Mucosa of descending colon (tissue), 3 donors: Measurements from ENCODE around the gene ZNF423. TPM values are rescaled to one million over a fixed set of nuclear protein-coding genes. Genes with fewer than 3 reads are reported as not detected.

Source experiments
- ATAC-seq: fragments of 200-7000 bp; cut with Tn5 transposase; one replicate; pipeline ENCODE4 v1.9.1; 2020; ENCODE audit warnings: mild to moderate bottlenecking, moderate library complexity
- DNase-seq, 3 donors: peaks; one replicate each; pipeline ENCODE4 v3.0.0-alpha.2; 2020
- H3K36me3 ChIP-seq: fragments of 200-600 bp; one replicate; pipeline ENCODE4 v1.8.0; 2021; ENCODE audit warnings: low read depth, mild to moderate bottlenecking
- H3K4me1 ChIP-seq: fragments of 200-600 bp; one replicate; pipeline ENCODE4 v1.8.0; 2021; ENCODE audit warnings: low read depth, mild to moderate bottlenecking
- H3K4me3 ChIP-seq: fragments of 200-600 bp; one replicate; pipeline ENCODE4 v1.8.0; 2021; ENCODE audit warnings: mild to moderate bottlenecking
- H3K9me3 ChIP-seq: fragments of 200-600 bp; one replicate; pipeline ENCODE4 v1.8.0; 2021; ENCODE audit warnings: mild to moderate bottlenecking
- CTCF ChIP-seq: fragments of 200-600 bp; IDR thresholded peaks from one replicate; pipeline ENCODE4 v1.8.0; 2022; ENCODE audit warnings: antibody characterized with exemption, mild to moderate bottlenecking
- intact Hi-C, 2 donors: fragments of 100-400 bp; cut with DNase I in 1 of 2; cut with micrococcal nuclease in 1 of 2; formaldehyde crosslinking; loops; one replicate each; pipeline versions ENCODE4 v1.11.0 to v1.11.1; 2022; cut with DNase I, micrococcal nuclease
- total RNA-seq, 3 donors: library from RNA; stranded (reverse); fragmentation: NEBNext Ultra II Directional in 2 of 3; extraction: Animal tissue kit (Norgen Biotek cat#: 25700) in 2 of 3; gene quantifications; one replicate each; pipeline versions ENCODE4 v1.2.1 to v1.2.4, GENCODE V29; 2021 to 2023
- donor health status: DM: no; HTN: no; CAD: no; lungs with moderate emphysema.
- donor health status: DM: no; HTN: no; CAD: no.
- donor health status: DM: no; HTN: yes; CAD: no.

ZNF423 gene
- total RNA-seq, 3 donors from 2014 or later = 6.7 to 11.6 (median 11.0) TPM

GRCh38 chr16:49558451-49558850 is 297.5 kb downstream of the ZNF423 start:
- H3K36me3 ChIP-seq = no peaks in the 10 kb centered on the region
- intact Hi-C loops = no loop called here
- ATAC-seq (no peak), DNase-seq (no peak)
- TF ChIP-seq CTCF = no peak
- H3K4me1 ChIP-seq = no peaks in the 10 kb centered on the region
- no peak overlapping the region for H3K4me3 ChIP-seq
- H3K9me3 ChIP-seq = no peaks in the 10 kb centered on the region

- DNase-seq (no peak), ATAC-seq (no peak)
- Histone ChIP-seq H3K4me1 (no peaks in the 10 kb centered on the region), H3K36me3 (no peaks in the 10 kb centered on the region), H3K4me3 (no peak overlapping the region), H3K9me3 (no peaks in the 10 kb centered on the region)
- intact Hi-C loops = no loop called here
- no peak for TF ChIP-seq CTCF
Observed at GRCh38 chr16:49556606-49557446, 299.1 kb downstream of the ZNF423 start.

GRCh38 chr16:49556249-49556605 is 299.7 kb downstream of the ZNF423 start:
- TF ChIP-seq CTCF = no peak
- DNase-seq = no peak
- no peaks in the 10 kb centered on the region for H3K9me3 ChIP-seq

GRCh38 chr16:49554681-49555080 is 301.2 kb downstream of the ZNF423 start:
- intact Hi-C loops = no loop called here
- H3K36me3 ChIP-seq = no peaks in the 10 kb centered on the region
- H3K9me3 ChIP-seq = no peaks in the 10 kb centered on the region
- no peaks in the 10 kb centered on the region for H3K4me1 ChIP-seq
- DNase-seq (no peak), ATAC-seq (no peak)
- TF ChIP-seq CTCF = no peak
- H3K4me3 ChIP-seq = no peak overlapping the region

More at GRCh38 chr16:49556249-49556605, 299.7 kb downstream of the ZNF423 start:
- intact Hi-C loops = no loop called here
- ATAC-seq = no peak
- H3K36me3 ChIP-seq = no peaks in the 10 kb centered on the region
- no peak overlapping the region for H3K4me3 ChIP-seq
- no peaks in the 10 kb centered on the region for H3K4me1 ChIP-seq

GRCh38 chr16:49552313-49552928 is 303.5 kb downstream of the ZNF423 start:
- intact Hi-C loops = no loop called here
- H3K36me3 ChIP-seq = no peaks in the 10 kb centered on the region
- no peak for DNase-seq
- H3K4me3 ChIP-seq = no peak overlapping the region
- H3K9me3 ChIP-seq = no peaks in the 10 kb centered on the region
- no peak for ATAC-seq
- no peaks in the 10 kb centered on the region for H3K4me1 ChIP-seq
- TF ChIP-seq CTCF = no peak
